Ramos (cell line): Measurements from ENCODE around the gene TLE6.

Source experiments
- in situ Hi-C: fragments of 300-500 bp; cut with MboI; formaldehyde crosslinking; loops from one replicate; pipeline ENCODE4 v1.14.3; 2022; ENCODE audit warnings: low sequenced_read_pairs; ENCODE audit not compliant: unreplicated experiment

The TLE6 gene

GRCh38 chr19:3041761-3042620, 64.6 kb downstream of the TLE6 start:
- in situ Hi-C loops: no loop called here

GRCh38 chr19:3042621-3043267, 65.4 kb downstream of the TLE6 start:
- in situ Hi-C loops: no loop called here
